Measurements from ENCODE around the gene IQSEC2.
A peak's percentile ranks its signal among the peaks of the same experiment; 100 is the strongest.

Gene IQSEC2

GRCh38 chrX:53227224-53227765 is 54.1 kb downstream of the IQSEC2 start:
- peak overlapping the region; percentile 63 for H3K27ac ChIP-seq (replicated peaks)

GRCh38 chrX:53224860-53225797 is 56.3 kb downstream of the IQSEC2 start, which contains the start of gene KDM5C:
KDM5C (minus strand) TSS chrX:53225207; CDS start chrX:53224889, 318 bp downstream.
- DNase-seq (ENCODE audit: low read depth in 1 of 2, low spot score in 1 of 2): peak; percentile 77 to 96
- Histone ChIP-seq H3K27ac (replicated peaks) (peak within 1 kb of the TSS; percentile 99), H3K27me3 (ENCODE audit: insufficient read depth, poor library complexity, severe bottlenecking) (no peaks in the 10 kb centered on the region), H3K4me3 (replicated peaks; ENCODE audit: insufficient read depth, low read length) (peak within 1 kb of the TSS; percentile 83)
- TF ChIP-seq GABPA (IDR thresholded peaks at IDR 0.05; ENCODE audit: low read depth) (no peak), POLR2AphosphoS5 (IDR thresholded peaks at IDR 0.05; ENCODE audit: low read depth) (peak; percentile 73), REST (IDR thresholded peaks at IDR 0.05; ENCODE audit: insufficient replicate concordance, low read depth) (peak; percentile 62), SPI1 (IDR thresholded peaks at IDR 0.05; ENCODE audit: borderline replicate concordance, low read depth) (no peak), CTCF (IDR thresholded peaks at IDR 0.05; ENCODE audit: insufficient read depth, low read length) (no peak)

More at GRCh38 chrX:53227224-53227765, 54.1 kb downstream of the IQSEC2 start:
- Histone ChIP-seq H3K27me3 (ENCODE audit: insufficient read depth, poor library complexity, severe bottlenecking) (no peaks in the 10 kb centered on the region), H3K4me3 (replicated peaks; ENCODE audit: insufficient read depth, low read length) (no peak overlapping the region)
- peak in 1 of 2 experiments; percentile 45 for DNase-seq (ENCODE audit: low read depth in 1 of 2, low spot score in 1 of 2)
- TF ChIP-seq REST (IDR thresholded peaks at IDR 0.05; ENCODE audit: insufficient replicate concordance, low read depth) (no peak), CTCF (IDR thresholded peaks at IDR 0.05; ENCODE audit: insufficient read depth, low read length) (no peak), SPI1 (IDR thresholded peaks at IDR 0.05; ENCODE audit: borderline replicate concordance, low read depth) (no peak), POLR2AphosphoS5 (IDR thresholded peaks at IDR 0.05; ENCODE audit: low read depth) (no peak), GABPA (IDR thresholded peaks at IDR 0.05; ENCODE audit: low read depth) (peak; percentile 69)

- Histone ChIP-seq H3K27me3 (ENCODE audit: insufficient read depth, poor library complexity, severe bottlenecking) (no peaks in the 10 kb centered on the region), H3K4me3 (replicated peaks; ENCODE audit: insufficient read depth, low read length) (peak overlapping the region; percentile 83), H3K27ac (replicated peaks) (peak overlapping the region; percentile 99)
- no peak for DNase-seq (ENCODE audit: low read depth in 1 of 2, low spot score in 1 of 2)
- TF ChIP-seq REST (IDR thresholded peaks at IDR 0.05; ENCODE audit: insufficient replicate concordance, low read depth) (no peak), CTCF (IDR thresholded peaks at IDR 0.05; ENCODE audit: insufficient read depth, low read length) (no peak), POLR2AphosphoS5 (IDR thresholded peaks at IDR 0.05; ENCODE audit: low read depth) (no peak), GABPA (IDR thresholded peaks at IDR 0.05; ENCODE audit: low read depth) (no peak), SPI1 (IDR thresholded peaks at IDR 0.05; ENCODE audit: borderline replicate concordance, low read depth) (no peak)
Observed at GRCh38 chrX:53223955-53224859, 57.2 kb downstream of the IQSEC2 start.

Measured in HL-60 (cell line).